ENCODE measurements around the gene NCKAP1.
"Not testable (repeated sequence)": the region's sequence is repeated elsewhere in the genome, so short reads cannot be mapped to it uniquely, and the experiment has no call there.

The NCKAP1 gene

DNA sequence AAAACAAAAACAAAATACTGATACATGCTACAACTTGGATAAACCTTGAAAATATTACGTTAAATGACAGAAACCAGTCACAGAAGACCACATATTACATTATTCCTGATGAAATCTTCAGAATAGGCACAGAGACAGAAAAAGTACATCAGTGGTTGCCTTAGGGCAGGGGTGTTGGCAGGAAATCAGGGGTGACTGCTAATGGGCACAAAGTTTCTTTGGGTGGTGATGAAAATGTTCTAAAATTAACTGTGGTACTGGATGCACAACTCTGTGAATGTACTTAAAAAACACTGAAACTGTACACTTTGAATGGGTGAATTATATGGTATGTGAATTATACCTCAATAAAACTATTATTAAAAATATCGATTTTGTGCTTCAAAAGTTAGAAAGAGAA, 16.6 kb downstream of the NCKAP1 start:
- no peak overlapping the region for H3K4me2 ChIP-seq (ENCODE audit: low read length)
- H4K91ac ChIP-seq (ENCODE audit: low read depth, low read length): no peak overlapping the region
- peaks cover 2 to 6% of the 10 kb centered on the region in 2 experiments for H3K36me3 ChIP-seq (ENCODE audit: control insufficient read depth in 1 of 2, insufficient read depth in 2 of 2, low read length in 2 of 2)
- peak overlapping the region; percentile 67 for H3K4ac ChIP-seq (ENCODE audit: low read depth, low read length)
- H3K23ac ChIP-seq (ENCODE audit: low read length): no peak overlapping the region
- no peaks in the 10 kb centered on the region for H3K9me3 ChIP-seq (ENCODE audit: insufficient read depth, low read depth, low read length)
- DNase-seq: no peak
- no peak overlapping the region for H2BK5ac ChIP-seq (ENCODE audit: low read depth, low read length, poor library complexity)
- no peaks in the 10 kb centered on the region for H3K27me3 ChIP-seq (ENCODE audit: insufficient read depth, low read length)
- H3K79me2 ChIP-seq (ENCODE audit: control insufficient read depth, insufficient read depth, low read length, poor library complexity): peaks cover 2% of the 10 kb centered on the region
- H2BK120ac ChIP-seq (ENCODE audit: insufficient read depth, low read length, poor library complexity): no peak overlapping the region
- no peaks in the 10 kb centered on the region for H3K79me1 ChIP-seq (ENCODE audit: low read length)
- WGBS (ENCODE audit: extremely low coverage, insufficient coverage, insufficient read length): no CpG with 5 or more reads among the region's 2 CpGs
- no peak overlapping the region for H3K18ac ChIP-seq (ENCODE audit: low read length)
- H2BK12ac ChIP-seq (ENCODE audit: low read length): no peak overlapping the region
- H3K27ac ChIP-seq (ENCODE audit: low read depth, low read length): no peak overlapping the region
- H4K12ac ChIP-seq (ENCODE audit: low read depth, low read length): no peak overlapping the region
- H2AK5ac ChIP-seq (ENCODE audit: low read length): no peak overlapping the region
- H3K14ac ChIP-seq (ENCODE audit: low read length): no peak overlapping the region
- no peak overlapping the region for H2AFZ ChIP-seq (ENCODE audit: insufficient read depth, low read length, poor library complexity)
- H3K4me3 ChIP-seq (ENCODE audit: low read depth, low read length): no peak overlapping the region
- no peak overlapping the region for H3K9ac ChIP-seq (ENCODE audit: low read length)
- H4K8ac ChIP-seq (ENCODE audit: low read depth, low read length): no peak overlapping the region
- H3K4me1 ChIP-seq (ENCODE audit: control insufficient read depth in 1 of 2, insufficient read depth in 2 of 2, low read length in 2 of 2): no peaks in the 10 kb centered on the region

DNA sequence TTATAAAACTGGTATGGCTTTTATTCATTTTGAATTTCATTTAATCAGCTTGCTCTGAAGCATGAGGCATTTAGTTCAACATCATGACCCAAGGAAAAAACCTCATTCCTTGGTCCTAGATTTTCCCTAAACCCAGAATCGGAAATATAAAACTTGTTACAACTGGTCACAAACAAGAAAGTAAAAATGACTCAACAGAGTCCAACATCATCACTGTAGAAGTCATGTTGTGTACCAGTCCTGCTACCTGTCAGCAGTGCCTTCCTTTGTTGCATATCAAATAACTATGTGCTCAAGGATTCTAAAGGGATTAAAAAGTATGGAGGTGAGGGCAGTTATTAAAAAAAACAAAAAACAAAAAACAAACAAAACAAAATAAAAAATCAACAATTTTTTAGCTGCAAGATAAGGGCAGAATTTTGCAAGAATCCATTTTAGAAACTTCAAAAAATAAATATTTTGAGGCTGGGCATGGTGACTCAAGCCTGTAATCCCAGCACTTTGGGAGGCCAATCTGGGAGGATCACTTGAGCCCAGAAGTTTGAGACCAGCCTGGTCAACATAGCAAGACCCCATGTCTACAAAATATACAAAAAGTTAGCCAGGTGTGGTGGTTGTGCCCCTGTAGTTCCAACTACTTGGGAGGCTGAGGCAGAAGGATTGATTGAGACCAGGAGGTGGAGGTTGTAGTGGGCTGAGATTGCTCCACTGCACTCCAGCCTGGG, 18.4 kb downstream of the NCKAP1 start:
- H3K27ac ChIP-seq (ENCODE audit: low read depth, low read length): no peak overlapping the region
- no CpG with 5 or more reads among the region's 1 CpG for WGBS (ENCODE audit: extremely low coverage, insufficient coverage, insufficient read length)
- no peaks in the 10 kb centered on the region for H3K27me3 ChIP-seq (ENCODE audit: insufficient read depth, low read length)
- no peaks in the 10 kb centered on the region for H3K79me1 ChIP-seq (ENCODE audit: low read length)
- H4K91ac ChIP-seq (ENCODE audit: low read depth, low read length): no peak overlapping the region
- H3K36me3 ChIP-seq (ENCODE audit: control insufficient read depth in 1 of 2, insufficient read depth in 2 of 2, low read length in 2 of 2): peaks cover 2 to 6% of the 10 kb centered on the region in 2 experiments
- H3K4ac ChIP-seq (ENCODE audit: low read depth, low read length): no peak overlapping the region
- DNase-seq: no peak
- H3K4me1 ChIP-seq (ENCODE audit: control insufficient read depth in 1 of 2, insufficient read depth in 2 of 2, low read length in 2 of 2): no peaks in the 10 kb centered on the region
- H3K79me2 ChIP-seq (ENCODE audit: control insufficient read depth, insufficient read depth, low read length, poor library complexity): peaks cover 2% of the 10 kb centered on the region
- H2BK5ac ChIP-seq (ENCODE audit: low read depth, low read length, poor library complexity): no peak overlapping the region
- no peak overlapping the region for H2AK5ac ChIP-seq (ENCODE audit: low read length)
- H3K9me3 ChIP-seq (ENCODE audit: insufficient read depth, low read depth, low read length): no peaks in the 10 kb centered on the region
- no peak overlapping the region for H2BK120ac ChIP-seq (ENCODE audit: insufficient read depth, low read length, poor library complexity)
- H2BK12ac ChIP-seq (ENCODE audit: low read length): no peak overlapping the region
- no peak overlapping the region for H3K4me2 ChIP-seq (ENCODE audit: low read length)
- no peak overlapping the region for H3K18ac ChIP-seq (ENCODE audit: low read length)
- no peak overlapping the region for H3K4me3 ChIP-seq (ENCODE audit: low read depth, low read length)
- no peak overlapping the region for H3K14ac ChIP-seq (ENCODE audit: low read length)
- no peak overlapping the region for H2AFZ ChIP-seq (ENCODE audit: insufficient read depth, low read length, poor library complexity)
- no peak overlapping the region for H3K9ac ChIP-seq (ENCODE audit: low read length)
- H4K8ac ChIP-seq (ENCODE audit: low read depth, low read length): no peak overlapping the region
- H3K23ac ChIP-seq (ENCODE audit: low read length): no peak overlapping the region
- no peak overlapping the region for H4K12ac ChIP-seq (ENCODE audit: low read depth, low read length)

- H4K12ac ChIP-seq (ENCODE audit: low read depth, low read length); H4K91ac ChIP-seq (ENCODE audit: low read depth, low read length); DNase-seq; H3K27me3 ChIP-seq (ENCODE audit: insufficient read depth, low read length); H3K27ac ChIP-seq (ENCODE audit: low read depth, low read length); H3K4me3 ChIP-seq (ENCODE audit: low read depth, low read length); H2AFZ ChIP-seq (ENCODE audit: insufficient read depth, low read length, poor library complexity); H3K36me3 ChIP-seq (ENCODE audit: control insufficient read depth in 1 of 2, insufficient read depth in 2 of 2, low read length in 2 of 2); H3K14ac ChIP-seq (ENCODE audit: low read length); H2BK12ac ChIP-seq (ENCODE audit: low read length); H2BK120ac ChIP-seq (ENCODE audit: insufficient read depth, low read length, poor library complexity); H4K8ac ChIP-seq (ENCODE audit: low read depth, low read length); H3K79me2 ChIP-seq (ENCODE audit: control insufficient read depth, insufficient read depth, low read length, poor library complexity); H3K23ac ChIP-seq (ENCODE audit: low read length); H3K4me1 ChIP-seq (ENCODE audit: control insufficient read depth in 1 of 2, insufficient read depth in 2 of 2, low read length in 2 of 2); H3K18ac ChIP-seq (ENCODE audit: low read length); H2AK5ac ChIP-seq (ENCODE audit: low read length); H2BK5ac ChIP-seq (ENCODE audit: low read depth, low read length, poor library complexity); H3K9me3 ChIP-seq (ENCODE audit: insufficient read depth, low read depth, low read length); H3K9ac ChIP-seq (ENCODE audit: low read length); H3K4me2 ChIP-seq (ENCODE audit: low read length); H3K79me1 ChIP-seq (ENCODE audit: low read length); H3K4ac ChIP-seq (ENCODE audit: low read depth, low read length): not testable (repeated sequence)
- WGBS (ENCODE audit: extremely low coverage, insufficient coverage, insufficient read length): no CpG with 5 or more reads among the region's 11 CpGs
Observed at GRCh38 chr2:183017845-183018244, 20.4 kb downstream of the NCKAP1 start.

DNA sequence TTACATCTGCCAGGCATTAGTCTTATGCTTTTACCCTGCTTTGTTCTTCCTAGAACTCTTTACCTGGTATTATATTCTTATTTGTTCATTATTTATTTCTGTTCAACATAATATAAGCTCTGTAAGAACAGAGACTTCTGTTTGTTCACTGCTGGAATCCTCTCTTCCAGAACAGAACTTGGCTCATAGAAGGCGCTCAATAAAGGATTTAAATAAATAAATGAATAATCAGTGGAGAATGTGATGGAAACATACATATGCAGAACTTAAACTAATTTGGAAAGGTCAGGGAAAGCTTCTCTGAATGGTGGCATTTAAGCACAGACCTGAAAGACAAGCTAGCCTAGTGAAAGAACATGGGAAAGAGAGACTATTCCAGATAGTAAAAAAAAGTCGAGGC, 24.3 kb downstream of the NCKAP1 start:
- H2BK5ac ChIP-seq (ENCODE audit: low read depth, low read length, poor library complexity): no peak overlapping the region
- no peak overlapping the region for H2BK12ac ChIP-seq (ENCODE audit: low read length)
- no peak overlapping the region for H3K4ac ChIP-seq (ENCODE audit: low read depth, low read length)
- H3K27me3 ChIP-seq (ENCODE audit: insufficient read depth, low read length): no peaks in the 10 kb centered on the region
- no peak overlapping the region for H2AFZ ChIP-seq (ENCODE audit: insufficient read depth, low read length, poor library complexity)
- peaks cover 0 to 3% of the 10 kb centered on the region in 2 experiments for H3K4me1 ChIP-seq (ENCODE audit: control insufficient read depth in 1 of 2, insufficient read depth in 2 of 2, low read length in 2 of 2)
- H3K9ac ChIP-seq (ENCODE audit: low read length): no peak overlapping the region
- no peak overlapping the region for H4K91ac ChIP-seq (ENCODE audit: low read depth, low read length)
- H3K79me2 ChIP-seq (ENCODE audit: control insufficient read depth, insufficient read depth, low read length, poor library complexity): peaks cover 2% of the 10 kb centered on the region
- peaks cover 0 to 3% of the 10 kb centered on the region in 2 experiments for H3K36me3 ChIP-seq (ENCODE audit: control insufficient read depth in 1 of 2, insufficient read depth in 2 of 2, low read length in 2 of 2)
- no peak overlapping the region for H3K23ac ChIP-seq (ENCODE audit: low read length)
- no peak overlapping the region for H3K27ac ChIP-seq (ENCODE audit: low read depth, low read length)
- no peak overlapping the region for H4K8ac ChIP-seq (ENCODE audit: low read depth, low read length)
- H3K18ac ChIP-seq (ENCODE audit: low read length): no peak overlapping the region
- H3K79me1 ChIP-seq (ENCODE audit: low read length): no peaks in the 10 kb centered on the region
- no peak overlapping the region for H3K14ac ChIP-seq (ENCODE audit: low read length)
- H2AK5ac ChIP-seq (ENCODE audit: low read length): no peak overlapping the region
- no peak overlapping the region for H3K4me3 ChIP-seq (ENCODE audit: low read depth, low read length)
- H4K12ac ChIP-seq (ENCODE audit: low read depth, low read length): no peak overlapping the region
- no peak overlapping the region for H3K4me2 ChIP-seq (ENCODE audit: low read length)
- H3K9me3 ChIP-seq (ENCODE audit: insufficient read depth, low read depth, low read length): no peaks in the 10 kb centered on the region
- no peak for DNase-seq
- no peak overlapping the region for H2BK120ac ChIP-seq (ENCODE audit: insufficient read depth, low read length, poor library complexity)
- WGBS (ENCODE audit: extremely low coverage, insufficient coverage, insufficient read length): no CpG with 5 or more reads among the region's 2 CpGs

Data from trophoblast cell (in vitro differentiated cells and primary cell).